IMR-90 (cell line): ENCODE results near the gene ZSCAN10. TPM values are rescaled to one million over a fixed set of nuclear protein-coding genes. Genes with fewer than 3 reads are reported as not detected.

Source experiments
- ATAC-seq: fragments of 200-7000 bp; cut with Tn5 transposase; 2 replicates; pipeline ENCODE4 v1.9.1; 2020; ENCODE audit warnings: low read depth, mild to moderate bottlenecking, moderate library complexity
- BruUV-seq: library from RNA; stranded (reverse); fragments of 400-500 nt; replicated peaks from 2 replicates; lab custom pipeline; 2021; lab: Mats Ljungman, UMichigan
- CTCF ChIA-PET: fragments of 300-600 bp; formaldehyde crosslinking; extraction: SDS; loops from one replicate; lab custom pipeline; 2021; ENCODE audit warnings: antibody characterized with exemption; lab: Yijun Ruan, JAX
- POLR2A ChIA-PET: fragments of 300-600 bp; sonication (Branson Sonifier 250); formaldehyde crosslinking; loops from one replicate; lab custom pipeline; 2022; ENCODE audit warnings: antibody characterized with exemption; ENCODE audit not compliant: unreplicated experiment; lab: Charles Lee
- DNase-seq: peaks from one replicate; pipeline ENCODE4 v3.0.0; 2013
- H2AFZ ChIP-seq: replicated peaks from 2 replicates; pipeline ENCODE3; 2013; ENCODE audit warnings: low read length, mild to moderate bottlenecking; ENCODE audit not compliant: poor library complexity
- H2AK5ac ChIP-seq: 2 replicates; pipeline ENCODE4 v1.6.1; 2013; ENCODE audit warnings: low read depth, low read length, inconsistent platforms
- H2AK9ac ChIP-seq: replicated peaks from 2 replicates; pipeline ENCODE3; 2013; ENCODE audit warnings: mild to moderate bottlenecking, low read depth, low read length, moderate library complexity; ENCODE audit not compliant: poor library complexity
- H2BK120ac ChIP-seq: 2 replicates; pipeline ENCODE4 v1.6.1; 2013; ENCODE audit warnings: low read depth, low read length, inconsistent platforms
- H2BK15ac ChIP-seq: 3 replicates; pipeline ENCODE4 v1.6.1; 2013; ENCODE audit warnings: low read depth, low read length, inconsistent platforms
- H2BK20ac ChIP-seq: 2 replicates; pipeline ENCODE4 v1.6.1; 2013; ENCODE audit warnings: low read depth, mild to moderate bottlenecking, inconsistent platforms, low read length, moderate library complexity
- H2BK5ac ChIP-seq: 2 replicates; pipeline ENCODE4 v1.6.1; 2013; ENCODE audit warnings: mild to moderate bottlenecking, low read depth, low read length, inconsistent platforms; ENCODE audit not compliant: poor library complexity, severe bottlenecking
- H3K14ac ChIP-seq: replicated peaks from 2 replicates; pipeline ENCODE4 v1.6.1; 2013; ENCODE audit warnings: low read depth, low read length, inconsistent platforms
- H3K18ac ChIP-seq: 2 replicates; pipeline ENCODE4 v1.6.1; 2013; ENCODE audit warnings: low read depth, low read length, control low read depth
- H3K23ac ChIP-seq: 2 replicates; pipeline ENCODE4 v1.6.1; 2013; ENCODE audit warnings: low read depth, low read length, inconsistent platforms
- H3K27ac ChIP-seq: 2 replicates; pipeline ENCODE4 v1.5.1; 2013; ENCODE audit warnings: mild to moderate bottlenecking, control low read depth, low read length; ENCODE audit not compliant: insufficient read depth
- H3K27me3 ChIP-seq: 2 replicates; pipeline ENCODE4 v1.6.1; 2013; ENCODE audit warnings: low read length; ENCODE audit not compliant: control insufficient read depth, insufficient read depth
- H3K36me3 ChIP-seq: 2 replicates; pipeline ENCODE4 v1.6.1; 2013; ENCODE audit warnings: low read length, mixed read lengths; ENCODE audit not compliant: control insufficient read depth, insufficient read depth
- H3K4ac ChIP-seq: 2 replicates; pipeline ENCODE4 v1.6.1; 2013; ENCODE audit warnings: low read depth, low read length, inconsistent platforms
- H3K4me1 ChIP-seq: 2 replicates; pipeline ENCODE4 v1.6.1; 2013; ENCODE audit warnings: low read length, mixed read lengths; ENCODE audit not compliant: control insufficient read depth, insufficient read depth
- H3K4me2 ChIP-seq: 2 replicates; pipeline ENCODE4 v1.6.1; 2013; ENCODE audit warnings: low read depth, mild to moderate bottlenecking, control low read depth, low read length, moderate library complexity
- H3K4me3 ChIP-seq: 2 replicates; pipeline ENCODE4 v1.5.1; 2013; ENCODE audit warnings: low read depth, mild to moderate bottlenecking, control low read depth, low read length, moderate library complexity; ENCODE audit not compliant: insufficient read depth
- H3K56ac ChIP-seq: 2 replicates; pipeline ENCODE4 v1.6.1; 2013; ENCODE audit warnings: low read length, inconsistent platforms; ENCODE audit not compliant: insufficient read depth; ENCODE audit errors: extremely low read depth
- H3K79me1 ChIP-seq, 2 experiments: 2 replicates each; pipeline ENCODE4 v1.6.1; 2013; ENCODE audit warnings: low read length in 2 of 2, inconsistent platforms in 1 of 2, low read depth in 1 of 2
- H3K9ac ChIP-seq: 2 replicates; pipeline ENCODE4 v1.6.1; 2013; ENCODE audit warnings: low read depth, low read length, control low read depth
- H3K9me1 ChIP-seq: 2 replicates; pipeline ENCODE4 v1.6.1; 2013; ENCODE audit warnings: low read length, inconsistent platforms; ENCODE audit not compliant: insufficient read depth
- H3K9me3 ChIP-seq: 2 replicates; pipeline ENCODE4 v1.6.1; 2013; ENCODE audit warnings: low read length; ENCODE audit not compliant: control insufficient read depth, insufficient read depth
- H4K20me1 ChIP-seq: 2 replicates; pipeline ENCODE4 v1.6.1; 2013; ENCODE audit warnings: low read length, inconsistent platforms; ENCODE audit not compliant: insufficient read depth
- H4K5ac ChIP-seq: 2 replicates; pipeline ENCODE4 v1.6.1; 2013; ENCODE audit warnings: mild to moderate bottlenecking, low read depth, low read length, control low read depth
- H4K8ac ChIP-seq, 2 experiments: 2 replicates each; pipeline ENCODE4 v1.6.1; 2013; ENCODE audit warnings: low read depth in 2 of 2, low read length in 2 of 2, control low read depth in 1 of 2, inconsistent platforms in 1 of 2
- H4K91ac ChIP-seq: 2 replicates; pipeline ENCODE4 v1.6.1; 2013; ENCODE audit warnings: low read depth, low read length, inconsistent platforms; ENCODE audit not compliant: insufficient read depth
- BHLHE40 ChIP-seq: fragments of 150-350 bp; IDR thresholded peaks from 2 replicates; pipeline ENCODE4 v1.6.1; 2016; ENCODE audit warnings: mild to moderate bottlenecking, low read depth, low read length
- CEBPB ChIP-seq: IDR thresholded peaks from 2 replicates; pipeline ENCODE4 v1.6.1; 2012; ENCODE audit warnings: low read depth, low read length, improper control_type of control experiment
- CHD1 ChIP-seq: IDR thresholded peaks from 2 replicates; pipeline ENCODE4 v1.6.1; 2012; ENCODE audit warnings: low read depth, low read length, improper control_type of control experiment
- ELK1 ChIP-seq: fragments of 150-350 bp; IDR thresholded peaks from 2 replicates; pipeline ENCODE4 v1.6.1; 2016; ENCODE audit warnings: low read depth, mild to moderate bottlenecking, low read length, moderate library complexity, borderline replicate concordance
- FOS ChIP-seq: fragments of 150-350 bp; IDR thresholded peaks from 2 replicates; pipeline ENCODE4 v1.6.1; 2016; ENCODE audit warnings: low read depth, low read length
- MAFK ChIP-seq: IDR thresholded peaks from 2 replicates; pipeline ENCODE4 v1.6.1; 2012; ENCODE audit warnings: low read depth, low read length, improper control_type of control experiment
- MAZ ChIP-seq: IDR thresholded peaks from 2 replicates; pipeline ENCODE4 v1.6.1; 2012; ENCODE audit warnings: low read depth, mild to moderate bottlenecking, low read length, improper control_type of control experiment, moderate library complexity, borderline replicate concordance
- MXI1 ChIP-seq: IDR thresholded peaks from 2 replicates; pipeline ENCODE4 v1.6.1; 2012; ENCODE audit warnings: low read depth, mild to moderate bottlenecking, low read length, moderate library complexity, borderline replicate concordance
- NFE2L2 ChIP-seq: fragments of 150-350 bp; IDR thresholded peaks from 2 replicates; pipeline ENCODE4 v1.6.1; 2016; ENCODE audit warnings: low read depth, mild to moderate bottlenecking, low read length
- POLR2A ChIP-seq: IDR thresholded peaks from 2 replicates; pipeline ENCODE4 v1.6.1; 2012; ENCODE audit warnings: mild to moderate bottlenecking, low read depth, low read length
- RAD21 ChIP-seq: IDR thresholded peaks from 2 replicates; pipeline ENCODE4 v1.6.1; 2012; ENCODE audit warnings: low read length, improper control_type of control experiment
- RCOR1 ChIP-seq: IDR thresholded peaks from 2 replicates; pipeline ENCODE4 v1.6.1; 2012; ENCODE audit warnings: mild to moderate bottlenecking, low read length, improper control_type of control experiment; ENCODE audit not compliant: insufficient replicate concordance
- RFX5 ChIP-seq: IDR thresholded peaks from 2 replicates; pipeline ENCODE4 v1.8.0; 2012; ENCODE audit warnings: low read depth, mild to moderate bottlenecking, low read length, moderate library complexity
- USF2 ChIP-seq: fragments of 150-350 bp; IDR thresholded peaks from 2 replicates; pipeline ENCODE4 v1.6.1; 2017; ENCODE audit warnings: mild to moderate bottlenecking, antibody characterized with exemption, low read length, low read depth
- WGBS, 2 experiments: methylation state at CpG; one replicate each; pipeline versions ENCODE4 v1.1.5 to v1.1.7; 2013; ENCODE audit warnings: missing lambda C conversion rate in 2 of 2; ENCODE audit not compliant: insufficient read length in 1 of 2; ENCODE audit errors: extremely low coverage in 2 of 2; 5-methylcytosine and 5-hydroxymethylcytosine counted together
- dilution Hi-C: fragments of 300-500 bp; cut with HindIII; formaldehyde crosslinking; loops from one replicate; pipeline ENCODE4 v1.14.3; 2018; ENCODE audit warnings: low sequenced_read_pairs; ENCODE audit not compliant: unreplicated experiment
- in situ Hi-C: fragments of 300-500 bp; cut with MboI; formaldehyde crosslinking; loops from 3 replicates; pipeline ENCODE4 v1.14.3; 2019; ENCODE audit warnings: low sequenced_read_pairs, inconsistent platforms, mixed read lengths
- intact Hi-C: fragments of 100-400 bp; cut with micrococcal nuclease; formaldehyde crosslinking; loops from 2 replicates; pipeline ENCODE4 v1.10.0; 2022
- polyA plus RNA-seq, 3 experiments: library from polyadenylated mRNA; depleted of rRNA; stranded (reverse); fragments of >200 nt; gene quantifications; 2 replicates each; pipeline ENCODE4 v1.2.3, GENCODE V29; 2012; ENCODE audit warnings: low replicate concordance in 1 of 3
- total RNA-seq: library from RNA; depleted of rRNA; stranded (reverse); fragments of >200 nt; gene quantifications from 2 replicates; pipeline ENCODE4 v1.2.3, GENCODE V29; 2012

ZSCAN10 gene
- total and polyA plus RNA-seq, 2 of the 4 experiments (the other 2 are of a cell fraction): not detected

DNA sequence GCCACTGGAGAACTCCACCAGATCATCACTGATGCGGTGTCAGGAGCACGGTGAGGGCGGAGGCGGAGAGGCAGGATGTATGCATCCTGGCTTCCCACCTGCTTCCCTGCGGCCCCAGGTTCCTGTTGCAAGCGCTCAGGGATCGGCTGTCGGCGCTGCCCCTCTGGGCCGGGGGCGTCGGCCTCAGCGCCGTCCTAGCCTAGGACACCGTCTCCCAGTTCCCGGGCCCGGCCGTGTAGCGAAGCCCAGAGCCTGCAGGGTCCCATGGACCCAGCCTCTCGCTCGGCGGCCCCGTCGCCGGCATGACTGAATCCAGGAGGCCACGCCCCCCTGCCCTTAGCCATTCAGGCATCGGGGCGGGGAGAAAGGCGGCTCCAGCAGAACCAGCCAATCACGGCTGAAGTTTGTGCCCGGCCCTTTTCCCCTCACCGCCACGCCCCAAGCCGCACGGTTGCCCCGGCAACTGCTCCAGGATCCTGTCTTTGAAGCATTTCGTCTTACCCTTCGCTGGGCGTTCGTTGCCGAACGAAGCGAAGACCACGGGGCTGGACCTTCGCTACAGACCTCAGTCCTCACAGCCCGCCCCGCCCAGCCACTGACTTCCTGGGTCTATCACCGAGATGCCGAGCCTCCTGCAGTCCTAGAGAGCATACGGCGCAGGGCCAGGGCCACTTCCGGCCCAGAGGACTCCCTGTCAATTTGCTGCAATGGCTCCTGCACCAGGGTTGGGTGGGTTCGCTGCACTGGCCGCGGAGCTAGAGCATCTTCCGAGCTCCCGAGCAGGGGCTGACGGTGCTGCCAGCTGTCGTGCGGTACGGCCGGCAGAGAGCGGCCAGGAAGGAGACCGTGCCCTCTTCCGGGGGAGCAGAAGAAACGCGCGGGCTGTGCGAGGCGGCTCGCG lies 25.1 kb upstream of the ZSCAN10 start (continued):
- no peak for TF ChIP-seq USF2

DNA sequence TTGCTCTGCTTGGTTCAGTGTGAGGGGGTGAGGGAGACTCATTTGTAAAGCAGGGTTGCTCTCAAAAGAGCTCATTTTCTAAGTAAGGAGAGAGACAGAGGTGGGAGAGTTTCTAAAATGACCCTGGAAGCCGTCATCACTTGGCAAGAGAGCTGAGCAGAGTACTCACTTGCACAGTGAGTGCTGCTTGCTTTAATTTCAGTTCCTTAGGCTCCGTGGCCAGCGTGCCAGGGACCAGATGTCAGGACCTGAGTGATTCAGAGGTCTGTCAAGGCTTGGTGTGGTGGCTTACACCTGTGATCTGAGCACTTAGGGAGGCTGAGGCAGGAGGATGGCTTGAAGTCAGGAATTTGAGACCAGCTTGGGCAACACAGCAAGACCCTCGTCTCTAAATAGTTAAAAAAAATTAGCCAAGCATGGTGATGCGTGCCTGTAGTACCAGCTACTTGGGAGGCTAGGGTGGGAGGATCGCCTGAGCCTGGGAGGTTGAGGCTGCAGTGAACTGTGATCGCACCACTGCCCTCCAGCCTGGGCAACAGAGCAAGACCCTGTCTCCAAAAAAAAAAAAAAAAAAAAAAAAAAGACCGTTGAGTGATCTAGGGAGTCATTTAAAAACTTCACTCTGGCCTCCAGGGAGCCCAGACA lies 24.0 kb upstream of the ZSCAN10 start:
- H3K4me1 ChIP-seq: peaks cover 3% of the 10 kb centered on the region; the same call in 1 of the 2 replicates
- H3K14ac ChIP-seq: no peak overlapping the region
- H3K4me3 ChIP-seq: no peak overlapping the region
- POLR2A ChIA-PET: no interaction called here
- H2BK20ac ChIP-seq: no peak overlapping the region
- no peak overlapping the region for H2AFZ ChIP-seq
- intact Hi-C loops: no loop called here
- no peak overlapping the region for H4K8ac ChIP-seq
- H4K20me1 ChIP-seq: peaks cover 5% of the 10 kb centered on the region; the same call in 1 of the 2 replicates
- H3K9ac ChIP-seq: no peak overlapping the region
- no peak overlapping the region for H3K27ac ChIP-seq
- no TSS peak for BruUV-seq
- no peak overlapping the region; the same call in 1 of the 2 replicates for H3K23ac ChIP-seq
- H2BK120ac ChIP-seq: no peak overlapping the region
- H2AK5ac ChIP-seq: no peak overlapping the region
- no peak for DNase-seq
- H3K56ac ChIP-seq: no peak overlapping the region
- H2BK15ac ChIP-seq: no peak overlapping the region
- no peak overlapping the region for H4K91ac ChIP-seq
- no peak overlapping the region for H2AK9ac ChIP-seq
- H3K27me3 ChIP-seq: no peaks in the 10 kb centered on the region
- no peak overlapping the region for H3K4ac ChIP-seq
- H2BK5ac ChIP-seq: no peak overlapping the region
- dilution Hi-C loops: no loop called here
- CTCF ChIA-PET: interaction anchor here (1.0 kb wide), 1 partner anchor 64 kb away, joined by 3 read pairs; no protein-coding TSS in a partner anchor
- 0 out of 2 replicates have a peak, but pooled peaks cover 2% of the 10 kb centered on the region for H3K9me1 ChIP-seq
- no peak overlapping the region for H3K4me2 ChIP-seq
- peaks cover 3 to 10% of the 10 kb centered on the region in 2 experiments; a peak in 1 of 4 replicates for H3K79me1 ChIP-seq
- H4K5ac ChIP-seq: no peak overlapping the region
- H3K18ac ChIP-seq: no peak overlapping the region
- ATAC-seq: no peak
- in situ Hi-C loops: no loop called here
- H3K36me3 ChIP-seq: peaks cover 32% of the 10 kb centered on the region
- WGBS, 2 experiments: 70% methylated on average over 3 of the region's 8 CpGs; no CpG with 5 or more reads in 1 of the 2 experiments
- H3K9me3 ChIP-seq: no peaks in the 10 kb centered on the region
- TF ChIP-seq MAFK: no peak
- TF ChIP-seq MXI1: no peak
- TF ChIP-seq ELK1: no peak
- no peak for TF ChIP-seq BHLHE40
- no peak for TF ChIP-seq NFE2L2
- TF ChIP-seq CHD1: no peak
- TF ChIP-seq RAD21: no peak
- no peak for TF ChIP-seq FOS
- TF ChIP-seq MAZ: no peak
- TF ChIP-seq RFX5: no peak
- TF ChIP-seq CEBPB: no peak
- TF ChIP-seq RCOR1: no peak
- TF ChIP-seq POLR2A: no peak
